ENCODE data around the gene GNA14. TPM values are rescaled to one million over a fixed set of nuclear protein-coding genes. Genes with fewer than 3 reads are reported as not detected.

GNA14 gene
- total and polyA plus RNA-seq, 2 donors (not counting 3 experiments of a cell fraction or from before 2014, with no cell fraction given): 2.1 to 3.3 TPM

DNA sequence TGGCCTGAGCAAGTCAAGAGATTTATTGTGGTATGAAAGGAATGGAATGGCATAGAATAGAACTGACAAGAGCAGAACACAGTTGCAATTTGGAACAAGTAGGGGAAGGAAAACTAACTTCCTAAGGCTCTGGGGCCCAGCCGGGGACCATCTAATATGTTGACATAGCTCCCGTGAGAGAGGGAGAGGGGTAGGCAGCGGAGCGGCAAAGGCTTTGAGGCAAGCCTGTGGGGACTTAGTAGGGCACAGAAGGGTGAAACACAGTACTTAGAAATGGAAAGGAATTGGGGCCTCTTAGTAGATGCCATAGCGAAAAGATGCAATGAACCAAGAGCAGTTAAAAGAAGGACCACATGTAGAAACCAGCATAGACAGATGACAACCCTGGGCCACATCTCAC, 11.8 kb upstream of the GNA14 start:
- no peaks in the 10 kb centered on the region for H3K27me3 ChIP-seq (ENCODE audit: control insufficient read depth in 2 of 2, insufficient read depth in 2 of 2, low read length in 2 of 2)
- no peak overlapping the region for H2AFZ ChIP-seq (ENCODE audit: low read depth, low read length)
- H3K9me1 ChIP-seq (replicated peaks; ENCODE audit: control insufficient read depth, extremely low read depth, insufficient read depth, low read length): no peaks in the 10 kb centered on the region
- BruUV-seq (replicated peaks): no TSS peak
- dilution Hi-C loops (cut with MboI; ENCODE audit: extremely low pct_ligation_motif_present, low sequenced_read_pairs) (no loop called here), intact Hi-C loops (cut with micrococcal nuclease) (loop anchor here (5.0 kb wide), 1 partner anchor 52 kb away; no protein-coding TSS in a partner anchor)
- H3K27ac ChIP-seq (ENCODE audit: insufficient read depth, low read depth, low read length): no peak overlapping the region
- TF ChIP-seq POLR2A (IDR thresholded peaks at IDR 0.05; ENCODE audit: low read depth, low read length): no peak
- TF ChIP-seq JUN (IDR thresholded peaks at IDR 0.05; ENCODE audit: borderline replicate concordance, insufficient read depth, insufficient read length, low read depth): no peak
- TF ChIP-seq EZH2 (IDR thresholded peaks at IDR 0.05; ENCODE audit: borderline replicate concordance, low read depth, low read length, severe bottlenecking): no peak
- no peak for TF ChIP-seq POLR2AphosphoS5 (IDR thresholded peaks at IDR 0.05; ENCODE audit: insufficient read depth, low read depth, low read length)
- TF ChIP-seq FOS (IDR thresholded peaks at IDR 0.05; ENCODE audit: borderline replicate concordance, insufficient read depth, low read length): no peak
- TF ChIP-seq, protein P1, sequence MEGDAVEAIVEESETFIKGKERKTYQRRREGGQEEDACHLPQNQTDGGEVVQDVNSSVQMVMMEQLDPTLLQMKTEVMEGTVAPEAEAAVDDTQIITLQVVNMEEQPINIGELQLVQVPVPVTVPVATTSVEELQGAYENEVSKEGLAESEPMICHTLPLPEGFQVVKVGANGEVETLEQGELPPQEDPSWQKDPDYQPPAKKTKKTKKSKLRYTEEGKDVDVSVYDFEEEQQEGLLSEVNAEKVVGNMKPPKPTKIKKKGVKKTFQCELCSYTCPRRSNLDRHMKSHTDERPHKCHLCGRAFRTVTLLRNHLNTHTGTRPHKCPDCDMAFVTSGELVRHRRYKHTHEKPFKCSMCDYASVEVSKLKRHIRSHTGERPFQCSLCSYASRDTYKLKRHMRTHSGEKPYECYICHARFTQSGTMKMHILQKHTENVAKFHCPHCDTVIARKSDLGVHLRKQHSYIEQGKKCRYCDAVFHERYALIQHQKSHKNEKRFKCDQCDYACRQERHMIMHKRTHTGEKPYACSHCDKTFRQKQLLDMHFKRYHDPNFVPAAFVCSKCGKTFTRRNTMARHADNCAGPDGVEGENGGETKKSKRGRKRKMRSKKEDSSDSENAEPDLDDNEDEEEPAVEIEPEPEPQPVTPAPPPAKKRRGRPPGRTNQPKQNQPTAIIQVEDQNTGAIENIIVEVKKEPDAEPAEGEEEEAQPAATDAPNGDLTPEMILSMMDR (IDR thresholded peaks at IDR 0.05; ENCODE audit: extremely low read depth in 1 of 2, insufficient read depth in 1 of 2, low read depth in 1 of 2, low read length in 2 of 2): no peak
- TF ChIP-seq GATA2 (IDR thresholded peaks at IDR 0.05; ENCODE audit: insufficient read depth, insufficient read length, low read depth, low read length): no peak
- no peak for TF ChIP-seq MYC (IDR thresholded peaks at IDR 0.05; ENCODE audit: low read depth, low read length)
- TF ChIP-seq, protein P2, sequence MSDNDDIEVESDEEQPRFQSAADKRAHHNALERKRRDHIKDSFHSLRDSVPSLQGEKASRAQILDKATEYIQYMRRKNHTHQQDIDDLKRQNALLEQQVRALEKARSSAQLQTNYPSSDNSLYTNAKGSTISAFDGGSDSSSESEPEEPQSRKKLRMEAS (IDR thresholded peaks at IDR 0.05; ENCODE audit: insufficient read depth, insufficient read length): no peak
- ChIA-PET POLR2A (no interaction called here), CTCF (interaction anchor here (1.0 to 1.3 kb wide), 2 partner anchors 10 to 13 kb away, joined by 3 read pairs; no protein-coding TSS in a partner anchor)
- H4K20me1 ChIP-seq (replicated peaks; ENCODE audit: control insufficient read depth, extremely low read depth, insufficient read depth, low read length): no peaks in the 10 kb centered on the region
- FAIRE-seq: no peak
- H3K79me2 ChIP-seq (ENCODE audit: control insufficient read depth, insufficient read depth, low read length): no peaks in the 10 kb centered on the region
- H3K4me1 ChIP-seq (ENCODE audit: control insufficient read depth, extremely low read depth, insufficient read depth, low read length): peaks cover 9% of the 10 kb centered on the region
- no peaks in the 10 kb centered on the region for H3K9me3 ChIP-seq (replicated peaks; ENCODE audit: control insufficient read depth, insufficient read depth, low read length)
- DNase-seq (ENCODE audit: low read depth, low spot score): no peak
- no peak overlapping the region for H3K4me3 ChIP-seq (replicated peaks in 1 of 3; ENCODE audit: insufficient read depth in 1 of 3, low read depth in 1 of 3, low read length in 3 of 3)
- no peak overlapping the region for H3K9ac ChIP-seq (replicated peaks; ENCODE audit: extremely low read depth, insufficient read depth, low read length)
- H3K4me2 ChIP-seq (ENCODE audit: insufficient read depth, low read length): no peak overlapping the region
- H3K36me3 ChIP-seq (ENCODE audit: control insufficient read depth in 2 of 2, extremely low read depth in 1 of 2, insufficient read depth in 2 of 2, low read length in 2 of 2): no peaks in the 10 kb centered on the region
